Left colon (tissue), 2 donors: ENCODE measurements around the gene IL10RB. TPM values are rescaled to one million over a fixed set of nuclear protein-coding genes. Genes with fewer than 3 reads are reported as not detected.
"Not testable (repeated sequence)": the region's sequence is repeated elsewhere in the genome, so short reads cannot be mapped to it uniquely, and the experiment has no call there.

Experiments used
- ATAC-seq: fragments of 200-7000 bp; cut with Tn5 transposase; one replicate; pipeline ENCODE4 v1.9.1; 2020; ENCODE audit warnings: mild to moderate bottlenecking, moderate library complexity
- DNase-seq, 2 donors: peaks; one replicate each; pipeline ENCODE4 v3.0.0-alpha.2; 2020
- intact Hi-C, 2 donors: fragments of 100-400 bp; cut with DNase I in 1 of 2; cut with micrococcal nuclease in 1 of 2; formaldehyde crosslinking; loops; one replicate each; pipeline versions ENCODE4 v1.11.2 to v1.14.0; 2022; cut with DNase I, micrococcal nuclease
- long read RNA-seq: library from polyadenylated mRNA; unstranded; transcript quantifications from one replicate; pipeline ENCODE4 v2.0.0, GENCODE V29; 2021
- total RNA-seq, 2 donors: library from RNA; stranded (reverse); fragmentation: NEBNext Ultra II Directional; extraction: Animal tissue kit (Norgen Biotek cat#: 25700); gene quantifications; one replicate each; pipeline ENCODE4 v1.2.1, GENCODE V29; 2021
- donor health status: DM: no; HTN: no; CAD: no.
- donor health status: DM: yes; HTN: yes; CAD: no.

Gene IL10RB
- total RNA-seq = 100 to 1,000 TPM in 1 of 2 donors, 10 to 100 TPM in 1; 79.7 to 103 TPM
- long read RNA-seq, transcript IL10RB-201 (7 exons, 1,963 nt) = major isoform, 142 of 161 reads
- long read RNA-seq, transcript IL10RB-202 (6 exons, 786 nt) = minor isoform, 5 of 161 reads
- long read RNA-seq, partial matches to known transcripts = 4 of 161 reads
- long read RNA-seq, other reads (novel, unspliced or antisense) = 10 of 161 reads

DNA sequence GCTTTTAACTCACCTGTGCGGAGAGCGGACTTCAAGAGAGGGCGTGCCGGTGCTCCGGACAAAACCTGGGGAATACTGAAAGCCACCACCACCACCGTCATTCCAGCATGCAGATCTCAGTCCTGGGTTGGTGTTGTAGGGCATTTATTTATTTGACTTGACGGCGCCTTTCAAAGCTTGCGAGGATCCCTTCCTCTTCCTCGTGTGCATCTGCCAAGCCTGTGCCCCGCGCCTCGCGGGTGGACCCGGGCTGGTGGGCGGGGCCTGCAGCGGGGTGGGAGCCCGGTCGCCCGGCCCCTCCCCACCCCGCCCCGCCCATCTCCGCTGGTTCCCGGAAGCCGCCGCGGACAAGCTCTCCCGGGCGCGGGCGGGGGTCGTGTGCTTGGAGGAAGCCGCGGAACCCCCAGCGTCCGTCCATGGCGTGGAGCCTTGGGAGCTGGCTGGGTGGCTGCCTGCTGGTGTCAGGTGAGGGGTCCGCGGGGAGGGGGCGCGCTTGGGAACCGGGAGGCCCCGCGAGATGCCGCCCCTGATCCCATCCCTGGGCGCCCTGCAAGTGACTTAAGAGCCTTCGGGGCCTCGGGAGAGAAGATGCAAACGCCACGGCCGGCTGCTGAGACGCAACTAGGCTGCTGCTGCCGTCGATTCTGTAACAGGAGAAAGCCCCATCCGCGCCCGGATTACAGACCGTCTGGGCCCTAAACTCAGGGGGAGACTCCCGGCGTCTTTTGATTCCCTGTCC lies at the start of gene IL10RB:
Gene IL10RB (plus strand): TSS at position 318 of the 739 bp plus-strand sequence. CDS start 99 bp downstream, at position 417.
- peak; percentile 70 for ATAC-seq
- intact Hi-C loops = loop anchor here in 1 of 2 donors (10.0 kb wide), 1 partner anchor 61 kb away; no protein-coding TSS in a partner anchor
- DNase-seq = peak; percentile 79 to 85

DNA sequence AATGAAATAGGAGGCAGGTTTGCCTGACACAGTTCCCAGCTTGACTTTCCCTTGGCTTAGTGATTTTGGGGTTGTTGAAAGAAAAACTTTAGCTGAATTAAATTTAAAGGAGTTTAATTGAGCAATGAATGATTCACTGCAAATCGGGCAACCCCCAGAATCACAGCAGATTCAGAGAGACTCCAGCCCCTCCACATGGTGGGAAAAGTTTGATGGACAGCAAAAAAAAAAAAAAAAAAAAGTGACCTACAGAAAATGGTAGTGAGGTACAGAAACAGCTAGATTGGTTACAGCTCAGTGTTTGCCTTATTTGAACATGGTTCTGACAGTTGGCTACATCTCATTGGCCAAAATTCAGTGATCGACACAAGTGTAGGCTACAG lies 49.0 kb upstream of the IL10RB start:
- DNase-seq = no peak
- intact Hi-C loops = no loop called here
- no peak for ATAC-seq

DNA sequence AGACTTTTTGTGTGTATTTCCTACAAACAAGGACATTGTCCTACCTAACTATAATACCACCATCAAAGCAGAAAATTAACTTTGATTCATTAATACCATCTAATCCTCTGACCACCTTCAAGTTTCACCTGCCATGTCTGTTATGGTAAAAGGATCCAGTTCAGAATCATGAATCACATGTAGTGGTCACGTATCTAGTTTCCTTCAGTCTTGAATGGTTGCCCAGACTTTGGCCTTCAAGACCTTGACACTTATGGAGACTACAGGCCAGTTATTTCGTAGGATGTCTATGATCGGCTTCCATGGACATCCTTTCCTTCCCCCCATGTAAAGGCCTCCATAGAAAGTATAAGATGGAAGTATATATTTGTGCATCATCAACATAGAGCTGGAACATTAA lies 46.9 kb upstream of the IL10RB start:
- no peak for ATAC-seq
- DNase-seq = no peak
- intact Hi-C loops = no loop called here

DNA sequence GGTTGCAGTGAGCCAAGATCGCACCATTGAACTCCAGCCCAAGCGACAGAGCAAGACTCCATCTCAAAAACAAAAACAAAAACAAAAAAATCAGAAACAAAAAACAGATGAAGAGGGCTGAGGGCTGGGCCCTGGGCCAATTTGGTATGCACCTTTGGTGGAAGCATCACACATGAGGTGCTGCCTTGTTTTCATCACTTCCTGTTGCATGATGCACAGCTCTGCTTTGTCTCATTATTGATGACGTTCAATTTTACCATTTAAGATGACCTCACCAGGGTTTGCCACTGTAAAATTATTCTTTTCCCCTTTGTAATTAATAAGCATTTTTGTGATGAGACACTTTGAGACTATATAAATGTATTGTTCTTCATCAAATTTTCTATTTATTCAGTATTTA lies 46.2 kb upstream of the IL10RB start:
- ATAC-seq (no peak), DNase-seq (no peak)
- intact Hi-C loops = no loop called here

DNA sequence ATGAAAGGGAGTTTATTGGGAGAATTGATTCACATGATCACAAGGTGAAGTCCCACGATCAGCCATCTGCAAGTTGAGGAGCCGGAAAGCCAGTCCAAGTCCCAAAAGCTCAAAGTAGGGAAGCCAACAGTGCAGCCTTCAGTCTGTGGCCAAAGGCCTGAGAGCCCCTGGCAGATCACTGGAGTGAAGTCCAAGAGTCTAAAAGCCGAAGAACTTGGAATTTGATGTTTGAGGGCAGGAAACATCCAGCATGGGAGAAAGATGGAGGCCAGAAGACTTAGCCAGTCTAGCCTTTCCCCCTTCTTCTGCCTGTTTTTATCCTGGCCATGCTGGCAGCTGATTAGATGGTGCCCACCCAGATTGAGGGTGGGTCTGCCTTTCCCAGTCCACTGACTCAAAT lies 40.8 kb upstream of the IL10RB start:
- ATAC-seq, DNase-seq, intact Hi-C loops: not testable (repeated sequence)

DNA sequence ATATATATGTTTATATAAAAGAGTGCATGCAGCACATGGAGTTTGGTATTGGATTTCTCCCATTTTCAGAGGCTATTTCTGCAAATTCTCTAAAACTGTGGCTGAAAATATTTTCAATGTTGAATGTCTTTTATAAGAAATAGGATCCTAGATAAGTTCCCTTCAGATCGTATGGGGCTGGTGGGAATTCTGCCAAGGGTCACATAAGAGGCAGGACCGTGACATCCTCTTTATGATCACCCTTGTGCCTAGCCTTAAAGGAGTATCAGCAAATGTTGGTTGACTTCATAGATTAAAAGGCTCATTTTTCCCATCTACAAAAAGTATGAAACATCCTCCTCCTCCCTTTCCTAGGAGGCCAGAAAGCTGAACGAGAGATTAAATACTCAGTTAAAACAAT lies 37.7 kb upstream of the IL10RB start:
- intact Hi-C loops = no loop called here
- ATAC-seq = no peak
- DNase-seq = no peak

DNA sequence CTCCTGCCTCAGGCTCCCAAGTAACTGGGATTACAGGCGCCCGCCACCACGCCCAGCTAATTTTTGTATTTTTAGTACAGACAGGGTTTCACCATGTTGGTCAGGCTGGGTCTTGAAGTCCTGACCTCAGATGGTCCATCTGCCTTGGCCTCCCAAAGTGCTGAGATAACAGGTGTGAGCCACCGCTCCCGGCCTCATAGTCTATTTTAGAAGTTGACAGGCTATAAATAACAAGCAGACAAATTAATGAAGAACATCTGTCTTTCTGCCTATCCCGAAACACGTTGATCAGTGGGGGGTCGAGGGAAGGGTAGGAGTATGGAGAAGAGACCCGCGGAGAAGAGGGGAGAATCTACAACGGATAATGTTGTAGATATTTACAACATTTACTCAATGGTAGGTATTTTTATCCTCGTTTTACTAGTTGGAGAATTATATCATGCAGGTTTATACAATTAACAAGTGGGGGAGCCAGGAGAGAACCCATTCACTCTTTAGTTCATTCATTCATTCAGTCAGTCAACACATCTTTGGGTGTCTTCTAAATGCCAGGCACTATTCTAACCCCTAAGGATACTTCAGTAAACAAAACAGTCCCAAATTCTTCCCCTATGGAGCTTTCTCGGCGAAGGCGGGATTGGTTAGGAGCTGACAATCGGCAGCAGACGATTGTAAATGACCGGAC lies 36.9 kb upstream of the IL10RB start:
- intact Hi-C loops = no loop called here
- DNase-seq (no peak), ATAC-seq (no peak)

DNA sequence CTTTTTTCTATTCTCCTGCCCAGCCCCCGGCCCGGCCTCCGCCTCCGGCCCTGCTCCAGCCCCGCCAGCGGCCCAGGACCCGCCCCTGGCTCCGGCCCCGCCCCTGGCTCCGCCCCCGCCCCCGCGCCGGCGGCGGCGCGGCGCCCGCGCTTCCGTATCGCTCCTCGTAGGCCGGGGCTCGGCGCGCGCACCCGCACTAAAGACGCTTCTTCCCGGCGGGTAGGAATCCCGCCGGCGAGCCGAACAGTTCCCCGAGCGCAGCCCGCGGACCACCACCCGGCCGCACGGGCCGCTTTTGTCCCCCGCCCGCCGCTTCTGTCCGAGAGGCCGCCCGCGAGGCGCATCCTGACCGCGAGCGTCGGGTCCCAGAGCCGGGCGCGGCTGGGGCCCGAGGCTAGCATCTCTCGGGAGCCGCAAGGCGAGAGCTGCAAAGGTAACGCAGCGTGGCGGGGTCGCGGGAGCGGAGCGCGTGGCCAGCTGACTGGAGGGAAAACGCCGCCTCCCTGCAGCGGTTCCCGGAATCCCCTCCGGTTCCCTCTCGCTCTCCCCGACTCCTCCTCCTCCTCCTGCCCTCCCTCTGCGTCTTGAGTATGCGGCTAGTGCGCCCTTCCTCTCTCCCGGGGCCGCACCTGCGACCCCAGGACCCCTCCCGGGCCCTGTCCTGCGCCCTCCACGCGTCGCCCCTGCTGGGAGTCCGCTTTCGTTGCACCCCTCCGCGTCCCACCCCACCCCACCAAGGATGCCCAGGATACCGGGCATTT lies 36.2 kb upstream of the IL10RB start, which contains the start of gene IFNAR2:
Gene IFNAR2 (plus strand): TSS at position 155 of the 761 bp plus-strand sequence. CDS start 11,985 bp downstream, outside the sequence.
- peak; percentile 91 for ATAC-seq
- intact Hi-C loops = no loop called here
- peak; percentile 67 to 82 for DNase-seq

DNA sequence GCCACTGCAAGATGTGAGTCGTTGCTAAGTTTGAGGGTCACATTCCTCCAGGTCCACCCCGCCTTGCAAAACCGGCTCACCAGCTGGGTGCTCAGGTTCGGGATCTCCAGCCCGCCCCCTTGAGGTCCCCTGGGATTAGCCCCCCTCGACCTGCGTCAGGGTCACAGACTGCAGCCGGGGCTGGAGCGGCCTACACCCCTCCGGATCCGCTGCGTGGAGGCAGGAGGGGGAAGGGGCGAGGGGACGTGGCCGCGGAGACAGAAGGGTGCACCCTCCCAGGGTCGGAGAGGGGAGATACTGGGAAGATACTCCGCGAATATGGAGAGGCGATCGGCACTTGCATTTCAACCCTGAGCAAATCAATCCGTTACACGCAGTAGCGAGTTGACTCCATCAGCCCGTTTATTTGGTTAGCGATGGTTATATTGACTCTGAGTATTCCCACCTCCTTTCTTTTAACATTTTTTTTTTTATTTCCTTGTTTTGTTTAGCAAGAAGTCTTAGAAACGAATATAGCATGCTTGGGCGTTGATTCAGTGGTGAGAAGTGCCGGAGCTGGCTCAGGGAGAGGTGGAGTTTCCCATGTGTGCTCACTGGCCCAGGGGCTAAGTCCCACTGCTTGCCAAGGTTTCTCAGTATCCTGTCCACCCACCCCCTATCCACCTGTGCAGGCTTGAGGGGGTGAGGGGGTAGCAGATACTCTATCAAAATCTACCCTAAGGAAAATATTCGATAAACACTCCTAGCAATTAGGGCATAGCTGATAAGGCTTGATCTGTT lies 35.4 kb upstream of the IL10RB start:
- peak; percentile 44 for ATAC-seq
- intact Hi-C loops = no loop called here
- DNase-seq = peak; percentile 58 to 69

DNA sequence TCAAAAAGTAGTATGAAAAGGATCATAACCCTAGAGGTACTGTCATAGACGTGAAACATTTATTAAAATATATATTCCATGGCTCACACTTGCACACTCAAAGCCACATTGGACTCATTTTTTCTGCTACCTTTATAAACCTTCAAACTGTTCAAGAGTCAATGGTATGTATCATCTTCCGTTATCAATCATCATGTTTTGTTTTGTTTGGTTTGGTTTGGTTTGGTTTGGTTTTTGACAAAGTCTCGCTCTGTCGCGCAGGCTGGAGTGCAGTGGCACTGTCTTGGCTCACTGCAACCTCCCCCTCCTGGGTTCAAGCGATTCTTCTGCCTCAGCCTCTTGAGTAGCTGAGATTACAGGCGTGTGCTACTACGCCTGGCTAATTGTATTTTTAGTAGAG lies 34.6 kb upstream of the IL10RB start:
- intact Hi-C loops = no loop called here
- no peak for DNase-seq
- no peak for ATAC-seq

DNA sequence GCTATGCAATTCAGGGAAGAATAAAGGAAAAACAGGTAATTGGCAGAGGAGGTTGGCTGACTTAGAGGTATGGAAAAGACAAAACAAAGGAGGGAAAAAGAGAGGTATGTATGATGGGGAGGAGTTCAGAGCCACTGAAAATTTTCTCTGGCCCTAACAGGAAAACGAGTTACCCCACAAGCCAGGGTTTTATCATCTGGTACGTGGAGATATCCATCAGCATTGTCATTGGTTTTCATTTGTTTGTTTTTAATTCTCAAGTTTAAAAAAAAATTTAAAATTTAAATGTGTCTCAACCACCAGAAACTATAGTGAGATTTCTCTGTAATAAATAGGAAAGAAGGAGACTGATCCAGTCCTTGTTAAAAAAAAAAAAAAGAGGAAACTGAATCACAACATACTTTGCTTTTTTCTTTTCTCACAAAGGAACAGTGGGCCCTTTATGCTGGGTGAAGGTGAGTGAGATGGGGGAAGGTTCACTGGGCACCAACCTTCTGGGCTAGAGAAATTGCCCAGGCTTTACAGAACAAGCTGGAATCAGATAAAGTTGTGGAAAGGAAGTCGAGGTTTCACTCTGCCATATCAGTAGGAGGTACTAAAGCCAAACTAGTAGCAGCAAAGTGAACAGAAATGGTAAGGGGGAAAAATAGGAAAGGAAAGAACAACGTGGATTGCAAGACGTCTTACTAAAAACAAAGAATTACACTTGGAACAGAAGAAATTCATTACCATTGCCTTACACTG lies 33.7 kb upstream of the IL10RB start:
- ATAC-seq = no peak
- no peak for DNase-seq
- intact Hi-C loops = no loop called here

DNA sequence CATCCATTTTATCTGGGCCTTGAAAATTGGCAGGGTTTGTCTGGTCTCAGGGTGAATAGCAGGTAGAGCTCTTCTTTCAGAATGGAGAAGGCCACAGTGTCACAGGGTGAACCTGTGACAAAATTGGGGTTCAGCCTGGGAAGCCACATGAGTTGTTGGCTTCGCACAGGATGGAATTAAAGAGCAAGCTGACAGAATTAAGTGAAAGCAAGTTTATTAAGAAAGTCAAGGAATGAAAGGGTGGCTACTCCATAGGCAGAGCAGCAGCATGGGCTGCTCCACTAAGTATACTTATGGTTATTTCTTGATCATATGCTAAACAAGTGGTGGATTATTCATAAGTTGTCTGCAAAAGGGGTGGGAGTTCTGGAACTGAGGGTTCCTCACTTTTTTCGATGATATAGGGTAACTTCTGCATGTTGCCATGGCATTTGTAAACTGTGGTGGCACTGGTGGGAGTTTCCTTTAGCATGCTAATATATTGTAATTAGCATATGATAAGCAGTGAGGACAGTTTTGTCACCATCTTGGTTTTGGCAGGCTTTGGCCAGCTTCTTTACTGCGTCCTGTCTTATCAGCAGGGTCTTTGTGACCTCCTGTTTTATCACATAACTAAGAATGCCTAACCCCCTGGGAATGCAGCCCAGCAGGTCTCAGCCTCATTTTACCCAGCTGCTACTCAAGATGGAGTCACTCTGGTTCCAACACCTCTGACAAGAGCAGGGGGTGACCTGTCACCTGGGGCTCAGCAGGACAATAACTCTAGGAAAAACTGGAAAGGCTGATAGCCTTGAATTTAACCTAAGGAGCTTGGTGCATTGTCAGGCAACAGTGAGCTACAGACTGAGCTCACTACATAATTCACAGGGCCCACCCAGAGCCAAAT lies 31.3 kb upstream of the IL10RB start:
- intact Hi-C loops = no loop called here
- DNase-seq (no peak), ATAC-seq (no peak)

DNA sequence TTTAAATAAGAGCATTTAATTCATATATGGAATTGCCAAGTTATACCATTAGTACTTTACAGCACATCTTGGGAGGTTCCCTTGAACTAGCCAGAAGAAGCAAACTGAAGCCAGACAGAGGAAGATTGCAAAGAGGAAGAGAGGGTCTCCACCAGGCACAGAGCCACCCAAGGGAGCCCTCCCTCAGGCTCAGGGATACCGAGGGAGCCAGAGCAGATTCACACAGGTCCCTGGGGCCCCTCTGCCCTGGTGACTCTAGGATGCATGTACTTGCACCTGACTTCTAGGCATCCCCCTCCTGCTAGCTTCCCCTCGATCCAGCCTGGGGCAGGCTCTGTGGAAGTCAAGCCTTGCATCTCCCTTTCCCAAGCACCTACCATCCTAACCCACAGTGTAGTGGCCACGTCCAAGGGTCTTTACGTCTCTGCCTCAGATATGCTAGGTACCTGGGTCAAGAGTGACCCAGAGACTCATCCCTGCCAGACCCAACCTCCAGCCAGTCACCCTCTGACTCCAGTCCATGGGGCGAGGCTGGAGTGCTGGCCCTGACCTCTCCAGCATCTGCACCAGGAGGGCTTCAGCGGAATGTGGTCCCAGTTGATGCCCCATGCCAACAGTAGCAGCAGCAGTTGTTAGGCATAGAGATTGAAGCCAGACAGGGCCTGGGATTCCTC lies 30.0 kb upstream of the IL10RB start:
- DNase-seq (no peak), ATAC-seq (no peak)
- intact Hi-C loops = no loop called here

DNA sequence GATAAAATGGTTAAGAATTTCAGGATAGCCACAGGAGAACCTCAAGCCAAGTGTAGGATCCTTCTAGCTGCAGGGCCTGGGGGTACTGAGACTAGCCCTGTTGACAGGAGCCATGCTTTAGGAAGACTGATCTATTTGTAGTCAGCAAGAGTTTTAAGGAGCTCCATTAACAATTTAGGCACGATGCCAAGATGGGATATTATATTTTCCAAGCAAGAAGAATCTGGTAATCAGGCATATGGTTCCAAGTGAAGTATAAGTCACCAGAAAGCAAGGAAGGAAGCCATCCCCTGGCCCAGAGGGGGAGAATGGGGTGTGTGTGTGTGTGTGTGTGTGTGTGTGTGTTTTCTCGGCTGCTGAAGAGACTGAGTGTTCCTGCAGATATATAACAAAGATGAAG lies 29.4 kb upstream of the IL10RB start:
- intact Hi-C loops = no loop called here
- DNase-seq (no peak), ATAC-seq (no peak)

DNA sequence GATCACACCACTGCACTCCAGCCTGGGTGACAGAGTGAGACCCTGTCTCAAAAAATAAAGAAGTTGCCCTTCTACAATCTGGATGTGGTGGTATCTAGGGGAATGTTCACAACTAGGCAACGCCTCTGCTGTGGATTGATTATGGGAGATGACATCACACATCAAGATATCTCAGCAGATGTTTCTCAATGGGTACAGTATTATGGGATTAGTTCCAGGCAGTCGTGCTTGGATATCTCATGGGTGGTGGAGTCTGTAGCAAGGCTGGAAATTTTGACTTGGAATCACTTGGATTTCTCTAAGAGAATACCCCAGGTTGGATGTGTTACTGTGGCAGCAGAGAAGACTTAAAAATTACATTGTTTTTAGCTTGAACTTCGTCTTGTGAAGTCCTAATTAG lies 28.7 kb upstream of the IL10RB start:
- no peak for DNase-seq
- intact Hi-C loops = no loop called here
- ATAC-seq = no peak

DNA sequence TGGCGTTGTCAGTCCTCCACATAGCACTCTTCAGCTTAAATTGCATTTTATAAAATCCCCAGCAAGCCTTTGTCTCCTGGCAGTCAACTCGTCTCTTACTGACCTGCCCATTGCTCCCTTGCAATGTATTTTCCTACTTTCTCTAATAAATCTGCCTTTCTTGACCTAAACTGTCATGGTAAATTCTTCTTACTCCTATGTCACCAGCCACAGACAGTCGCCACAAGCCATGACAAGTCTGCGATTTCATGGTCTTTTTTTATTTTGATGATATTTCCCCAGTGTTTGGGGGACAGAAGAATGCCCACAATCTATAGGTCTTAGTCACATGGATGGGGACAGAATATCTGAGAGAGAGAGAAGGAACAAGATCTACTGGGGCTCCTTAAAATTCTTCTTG lies 28.0 kb upstream of the IL10RB start:
- ATAC-seq (no peak), DNase-seq (no peak)
- intact Hi-C loops = no loop called here
